Measurements from ENCODE around the gene NOTCH2.
A peak's percentile ranks its signal among the peaks of the same experiment; 100 is the strongest.

The NOTCH2 gene

GRCh38 chr1:119971710-119972570 is 97.5 kb downstream of the NOTCH2 start:
- DNase-seq: no peak

- DNase-seq: no peak
Measured at GRCh38 chr1:119968601-119969000, 100.9 kb downstream of the NOTCH2 start.

DNA sequence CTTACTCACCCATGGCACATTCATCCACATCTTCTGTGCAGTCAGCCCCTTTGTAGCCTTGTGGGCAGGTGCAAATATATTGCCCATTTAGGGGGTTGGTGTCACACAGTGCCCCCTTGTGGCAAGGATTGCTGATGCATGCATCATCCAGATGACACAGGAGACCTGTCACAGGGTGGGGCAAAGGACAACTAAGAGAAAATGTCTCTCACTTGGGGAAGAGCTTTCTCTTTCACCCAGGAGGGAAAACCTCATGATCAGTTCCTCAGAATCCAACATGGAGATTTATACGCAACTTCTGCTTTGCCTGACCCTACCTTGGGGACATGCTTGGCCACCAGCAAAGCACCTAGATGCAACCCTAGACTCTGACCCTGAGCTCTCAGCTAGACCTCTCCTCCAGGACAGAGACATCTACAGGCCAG is 101.4 kb downstream of the NOTCH2 start:
- DNase-seq: peak; percentile 52

DNA sequence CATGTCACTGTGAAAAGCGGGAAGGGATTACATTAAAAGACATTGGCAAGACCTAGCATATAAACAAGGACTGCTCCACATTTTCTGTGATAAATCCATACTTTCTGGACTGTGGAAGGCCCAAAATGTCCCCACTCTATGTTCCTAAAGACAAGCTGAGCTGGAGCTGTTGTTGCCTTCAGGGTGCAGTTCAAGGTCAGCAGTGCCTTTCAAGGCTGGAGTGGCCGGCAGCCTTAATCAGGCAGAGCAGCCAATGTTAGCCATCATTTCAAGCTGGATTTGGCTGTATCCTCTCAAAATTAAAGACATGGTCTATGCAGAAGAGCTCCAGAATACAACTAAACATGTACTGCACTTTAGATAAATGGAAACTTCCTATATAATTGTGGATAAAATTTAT is 102.8 kb downstream of the NOTCH2 start:
- DNase-seq: no peak

DNA sequence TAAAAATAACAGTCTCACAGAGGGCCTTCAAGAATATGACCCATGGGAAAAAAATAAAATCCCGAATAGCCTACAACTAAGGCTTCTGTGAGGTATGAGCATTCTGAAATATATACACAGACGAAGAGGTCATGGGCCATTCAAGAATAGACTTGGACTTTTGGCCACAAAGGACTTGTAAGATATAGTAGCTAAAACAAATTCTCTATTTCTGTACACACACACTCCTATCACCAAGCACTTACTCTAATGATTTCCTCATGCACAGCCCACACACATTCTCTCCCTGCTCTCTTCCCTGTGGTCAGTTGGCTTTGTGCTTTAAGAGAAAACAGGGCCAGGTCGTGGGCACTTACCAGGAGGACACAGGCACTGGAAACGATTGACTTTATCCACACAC is 103.4 kb downstream of the NOTCH2 start:
- DNase-seq: no peak

DNA sequence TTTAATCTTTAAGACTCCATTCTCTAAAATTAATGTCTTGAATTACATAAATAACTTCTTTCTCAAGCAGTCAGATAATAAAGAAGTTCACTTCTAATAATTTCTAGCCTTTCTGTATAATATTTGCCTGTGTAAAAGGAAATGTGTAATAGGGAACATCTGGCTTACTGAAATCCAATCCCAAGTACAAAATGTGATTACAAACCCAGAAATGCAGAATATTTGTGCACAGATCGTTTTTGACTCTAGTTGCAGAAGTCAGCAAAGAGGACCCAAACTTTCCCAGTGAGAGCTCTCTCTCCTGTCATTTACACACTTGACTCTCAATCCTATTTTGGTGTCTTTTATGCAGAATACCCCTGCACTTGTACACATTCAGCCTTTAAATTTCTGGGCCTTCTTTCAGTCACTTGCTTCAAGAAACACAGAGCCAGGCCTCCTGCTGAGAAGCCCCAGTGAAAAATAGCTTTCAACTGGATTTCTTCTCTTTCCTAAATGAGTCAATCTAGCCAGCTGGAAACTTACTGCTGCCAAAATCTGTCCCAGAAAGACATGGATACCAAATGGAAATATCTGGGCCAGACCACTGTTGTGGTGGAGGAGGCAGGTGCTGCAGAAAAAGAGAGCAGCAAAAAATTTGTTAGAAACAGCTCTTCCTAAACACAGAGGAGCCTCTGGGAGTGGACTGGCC is 104.6 kb downstream of the NOTCH2 start:
- DNase-seq: peak; percentile 75

DNA sequence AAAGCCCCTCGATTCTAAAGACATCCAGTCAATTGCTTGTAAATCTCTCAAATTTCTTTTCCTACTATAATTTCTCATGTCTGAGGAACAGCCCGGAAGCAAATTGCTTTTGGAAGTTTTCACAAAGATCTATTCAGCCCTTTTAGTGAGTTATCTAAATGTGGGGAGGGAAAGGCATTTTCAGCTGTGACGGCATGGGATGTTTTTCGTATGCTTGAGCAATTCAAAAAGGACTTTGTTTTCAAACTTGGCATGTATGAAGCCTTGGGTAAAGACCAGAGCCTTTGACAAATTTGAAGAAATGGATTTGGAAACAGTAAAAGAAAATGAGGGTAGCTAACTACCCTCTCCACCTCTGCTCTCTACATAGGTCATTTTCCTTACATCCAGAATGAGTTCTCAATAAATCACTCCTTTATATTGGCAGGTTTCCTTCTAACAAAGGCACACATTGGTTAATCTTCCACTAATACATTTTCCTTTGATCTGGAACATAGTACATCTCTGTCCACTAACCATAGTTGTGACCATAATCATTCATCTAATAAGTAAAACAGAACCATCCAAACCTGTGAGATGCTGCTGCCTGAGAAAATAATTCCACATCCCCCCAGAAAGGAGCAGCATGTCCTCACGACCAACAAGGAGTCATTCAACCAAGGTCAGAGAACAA is 107.0 kb downstream of the NOTCH2 start:
- DNase-seq: no peak

DNA sequence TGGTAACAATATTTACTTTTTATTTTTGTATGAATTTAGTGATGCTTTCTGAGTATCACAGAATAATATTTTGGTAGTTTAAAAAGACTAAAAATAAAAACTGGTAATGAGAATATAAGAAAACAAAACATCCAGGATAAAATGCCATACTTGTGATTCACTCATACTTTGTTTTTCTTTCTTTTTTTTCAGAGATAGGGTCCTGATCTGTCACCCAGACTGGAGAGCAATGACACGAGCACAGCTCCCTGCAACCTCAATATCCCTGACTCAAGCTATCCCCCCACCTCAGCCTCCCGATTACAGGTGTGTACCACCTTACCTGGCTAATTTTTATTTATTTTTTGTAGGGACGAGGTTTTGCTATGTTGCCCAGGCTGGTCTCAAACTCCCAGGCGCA is 109.0 kb downstream of the NOTCH2 start:
- no peak for DNase-seq

GRCh38 chr1:119959268-119960220 is 109.9 kb downstream of the NOTCH2 start:
- no peak for DNase-seq

DNA sequence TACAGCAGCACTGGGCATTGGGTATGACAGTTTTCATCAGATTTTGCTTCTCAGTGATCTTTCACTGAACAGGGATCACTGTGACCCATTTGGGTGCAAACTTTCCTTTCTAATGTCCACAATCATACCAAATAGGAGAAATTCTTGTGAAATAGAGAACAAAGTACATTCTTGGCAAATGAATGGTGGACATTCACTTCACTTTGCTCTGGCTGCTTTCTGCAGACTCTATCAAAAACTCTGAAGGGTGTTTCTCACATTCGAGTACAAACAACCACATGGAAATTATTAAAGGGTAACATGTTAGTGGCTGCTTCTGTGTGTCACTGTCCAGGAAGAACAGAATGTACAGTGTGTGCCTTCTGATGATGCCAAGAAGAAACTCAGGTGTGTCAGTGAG is 111.2 kb downstream of the NOTCH2 start:
- DNase-seq: no peak

- no peak for DNase-seq
Measured at GRCh38 chr1:119956306-119956705, 113.2 kb downstream of the NOTCH2 start.

DNA sequence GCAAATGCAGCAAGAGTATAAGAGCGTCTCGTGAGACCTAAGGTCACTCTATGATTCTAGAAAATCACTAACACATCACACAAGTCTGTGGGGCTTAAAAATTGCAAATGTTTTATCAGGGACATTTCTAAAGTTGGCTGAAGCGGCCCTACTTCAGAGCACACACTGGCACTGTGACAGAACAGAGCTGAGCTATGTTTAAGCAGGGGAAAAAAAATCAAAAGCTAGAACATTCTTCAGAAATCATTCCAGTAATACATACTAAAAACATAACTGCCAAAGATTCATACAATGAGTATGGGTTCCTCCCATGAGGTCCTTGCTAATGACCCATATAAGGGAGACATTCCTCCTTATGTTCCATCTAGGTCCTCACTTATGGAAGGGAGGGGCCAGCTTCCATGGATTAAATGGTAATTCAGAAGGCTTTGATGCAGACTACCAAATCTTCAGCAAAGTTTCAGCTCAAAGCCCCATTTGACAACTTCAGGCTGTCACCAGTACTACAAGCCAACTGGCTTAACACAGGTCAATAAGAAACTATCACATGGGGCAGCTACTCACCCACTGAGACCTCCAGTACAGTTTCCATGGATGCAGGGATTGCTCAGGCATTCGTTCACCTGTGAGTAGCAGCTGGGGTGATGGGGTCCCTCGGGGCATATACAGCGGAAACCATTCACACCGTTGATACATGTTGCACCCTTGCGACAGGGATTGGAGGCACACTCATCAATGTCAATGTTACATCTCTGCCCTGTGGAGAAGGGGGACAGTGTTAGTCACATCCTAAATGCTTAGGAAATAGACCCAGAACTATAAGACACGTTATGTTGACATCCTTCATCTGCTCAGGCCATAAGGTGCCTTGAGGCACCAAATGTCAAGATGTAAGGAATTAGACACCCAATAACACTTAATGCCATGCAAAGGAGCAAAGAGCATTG is 114.7 kb downstream of the NOTCH2 start:
- DNase-seq: no peak

GRCh38 chr1:119953266-119953998 is 116.0 kb downstream of the NOTCH2 start:
- no peak for DNase-seq

GRCh38 chr1:119952496-119952895 is 117.0 kb downstream of the NOTCH2 start:
- no peak for DNase-seq

DNA sequence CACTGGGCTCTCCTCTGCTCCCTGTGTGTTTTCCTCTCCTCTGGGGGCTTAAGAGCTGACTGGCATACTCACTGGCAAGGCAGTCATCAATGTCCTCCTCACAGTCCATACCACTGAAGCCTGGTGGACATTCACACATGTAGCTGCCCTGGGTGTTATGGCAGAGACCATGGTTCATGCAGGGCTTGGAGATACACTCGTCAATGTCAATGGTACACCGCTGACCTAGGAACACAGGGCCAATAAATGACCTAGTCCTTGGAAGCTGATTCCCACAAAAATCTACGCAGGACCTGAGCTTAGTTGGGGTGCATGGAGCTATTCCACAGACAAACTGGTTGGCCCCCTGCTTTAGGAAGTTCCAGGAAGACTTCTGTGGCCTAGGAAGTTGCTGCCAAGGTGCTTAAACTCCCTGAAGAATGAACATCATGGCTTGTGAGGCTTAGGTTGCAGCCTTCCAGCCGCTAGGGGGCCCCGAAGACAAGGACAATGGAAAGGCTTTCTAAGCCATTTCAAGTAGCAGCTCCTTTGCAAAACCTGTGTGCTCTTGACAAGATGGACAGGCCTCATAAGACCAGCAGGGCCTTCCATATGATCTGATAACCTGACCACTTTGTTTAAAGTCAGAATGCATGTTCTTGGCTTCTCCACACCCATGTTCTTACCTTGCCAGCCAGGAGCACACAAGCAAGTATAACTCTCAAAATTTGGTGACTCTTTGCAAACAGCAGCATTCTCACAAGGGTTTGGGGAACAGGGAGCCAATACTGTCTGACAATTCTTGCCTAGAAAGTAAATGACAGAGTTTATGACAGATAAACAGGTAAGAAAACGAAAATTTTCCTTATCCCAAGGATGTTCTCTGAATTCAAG is 120.9 kb downstream of the NOTCH2 start:
- peak; percentile 82 for DNase-seq

- DNase-seq: no peak
Measured at GRCh38 chr1:119947468-119947867, 122.0 kb downstream of the NOTCH2 start.

DNA sequence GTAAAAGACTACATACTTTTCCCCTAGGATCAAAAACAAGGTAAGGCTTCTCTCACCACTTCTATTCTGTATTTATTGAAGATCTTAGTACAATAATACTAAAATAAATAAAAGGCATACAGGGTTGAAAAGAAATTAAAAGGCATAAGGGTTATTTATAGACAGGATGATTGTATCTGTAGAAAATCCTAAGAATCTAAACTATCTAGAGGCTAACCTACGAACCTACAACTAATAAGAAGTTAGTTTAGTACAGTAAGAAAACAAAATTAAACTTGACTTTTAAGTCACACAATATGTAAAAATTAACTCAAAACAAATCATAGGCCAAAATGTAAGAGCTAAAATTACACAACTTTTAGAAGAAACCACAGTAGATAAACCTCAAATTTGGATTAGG is 122.7 kb downstream of the NOTCH2 start:
- DNase-seq: no peak

DNA sequence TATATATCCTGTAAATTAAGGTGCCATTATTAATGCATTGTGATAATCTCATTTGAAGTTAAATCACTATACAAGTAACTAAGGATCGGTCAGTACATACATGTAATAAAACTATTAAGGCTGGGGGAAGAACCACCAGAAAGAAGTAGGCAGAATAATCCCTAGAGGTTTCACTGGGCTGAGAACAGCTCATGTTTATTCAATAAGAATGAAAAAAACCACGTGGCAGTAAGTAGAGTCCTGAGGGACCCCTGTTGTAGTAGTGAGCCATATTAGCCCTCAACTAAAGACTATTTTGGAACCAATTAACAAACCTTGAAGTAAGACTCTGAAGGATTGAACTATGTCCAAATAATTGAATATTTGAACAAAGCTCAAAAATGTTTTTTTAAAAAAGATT is 126.2 kb downstream of the NOTCH2 start:
- DNase-seq: no peak

DNA sequence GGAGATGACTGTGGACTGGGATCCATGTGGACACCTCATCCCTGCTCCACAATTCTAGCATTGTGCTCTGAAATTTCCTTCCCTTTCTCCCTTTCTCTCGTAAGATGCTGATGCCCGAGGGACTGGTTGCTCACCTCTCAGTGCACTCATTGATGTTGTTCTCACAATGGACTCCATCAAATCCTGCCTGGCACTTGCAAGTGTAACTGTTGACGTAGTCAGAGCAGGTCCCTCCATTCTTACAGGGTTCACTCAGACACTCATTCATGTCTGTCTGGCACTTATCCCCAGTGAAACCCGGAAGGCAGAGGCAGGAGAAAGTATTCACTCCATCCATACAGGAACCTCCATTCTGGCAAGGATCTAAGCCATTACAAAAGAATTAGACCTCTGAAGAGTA is 128.1 kb downstream of the NOTCH2 start:
- DNase-seq: no peak

- DNase-seq: no peak
Measured at GRCh38 chr1:119940697-119941096, 128.8 kb downstream of the NOTCH2 start.

Measured in right hindlimb (tissue), 1 donor.